Choroid plexus epithelial cell (primary cell): ENCODE data around the gene PSMA1.

Source experiments
- DNase-seq: peaks from one replicate; pipeline ENCODE4 v3.0.0-alpha.2; 2010; ENCODE audit warnings: low read depth
- H3K4me3 ChIP-seq: 2 replicates; pipeline ENCODE4 v1.5.1; 2011; ENCODE audit warnings: low read depth, mild to moderate bottlenecking, control low read depth, low read length, moderate library complexity
- TF ChIP-seq, protein P1 (sequence below): conservative IDR thresholded peaks from 2 replicates; pipeline ENCODE4 v1.5.1; 2011; ENCODE audit warnings: low read depth, mild to moderate bottlenecking, control low read depth, inconsistent platforms, low read length, moderate library complexity

Gene PSMA1

DNA sequence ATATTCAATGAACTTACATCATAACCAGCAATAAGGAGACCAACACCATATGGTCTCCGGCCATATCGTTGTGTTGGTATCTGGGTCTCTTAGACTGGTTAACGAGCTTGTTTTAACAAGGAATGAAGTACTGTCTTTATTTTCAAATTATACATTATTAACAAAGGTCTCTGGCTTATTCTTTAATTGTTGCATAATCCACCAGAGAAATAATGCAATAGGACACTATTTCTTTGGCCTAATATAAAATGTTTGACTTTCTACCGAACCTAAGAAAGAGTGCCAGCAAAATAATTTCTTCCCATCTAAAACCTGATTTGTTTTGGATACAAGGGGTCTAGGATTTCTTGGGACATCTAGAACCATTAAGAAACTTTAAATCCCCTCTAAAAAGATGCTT, 6.4 kb downstream of the PSMA1 start:
- no peak overlapping the region for H3K4me3 ChIP-seq
- TF ChIP-seq, protein P1, sequence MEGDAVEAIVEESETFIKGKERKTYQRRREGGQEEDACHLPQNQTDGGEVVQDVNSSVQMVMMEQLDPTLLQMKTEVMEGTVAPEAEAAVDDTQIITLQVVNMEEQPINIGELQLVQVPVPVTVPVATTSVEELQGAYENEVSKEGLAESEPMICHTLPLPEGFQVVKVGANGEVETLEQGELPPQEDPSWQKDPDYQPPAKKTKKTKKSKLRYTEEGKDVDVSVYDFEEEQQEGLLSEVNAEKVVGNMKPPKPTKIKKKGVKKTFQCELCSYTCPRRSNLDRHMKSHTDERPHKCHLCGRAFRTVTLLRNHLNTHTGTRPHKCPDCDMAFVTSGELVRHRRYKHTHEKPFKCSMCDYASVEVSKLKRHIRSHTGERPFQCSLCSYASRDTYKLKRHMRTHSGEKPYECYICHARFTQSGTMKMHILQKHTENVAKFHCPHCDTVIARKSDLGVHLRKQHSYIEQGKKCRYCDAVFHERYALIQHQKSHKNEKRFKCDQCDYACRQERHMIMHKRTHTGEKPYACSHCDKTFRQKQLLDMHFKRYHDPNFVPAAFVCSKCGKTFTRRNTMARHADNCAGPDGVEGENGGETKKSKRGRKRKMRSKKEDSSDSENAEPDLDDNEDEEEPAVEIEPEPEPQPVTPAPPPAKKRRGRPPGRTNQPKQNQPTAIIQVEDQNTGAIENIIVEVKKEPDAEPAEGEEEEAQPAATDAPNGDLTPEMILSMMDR = no peak
- no peak for DNase-seq

GRCh38 chr11:14506532-14506931, 13.7 kb downstream of the PSMA1 start:
- no peak overlapping the region for H3K4me3 ChIP-seq
- TF ChIP-seq, protein P1 = no peak
- peak; percentile 47 for DNase-seq

DNA sequence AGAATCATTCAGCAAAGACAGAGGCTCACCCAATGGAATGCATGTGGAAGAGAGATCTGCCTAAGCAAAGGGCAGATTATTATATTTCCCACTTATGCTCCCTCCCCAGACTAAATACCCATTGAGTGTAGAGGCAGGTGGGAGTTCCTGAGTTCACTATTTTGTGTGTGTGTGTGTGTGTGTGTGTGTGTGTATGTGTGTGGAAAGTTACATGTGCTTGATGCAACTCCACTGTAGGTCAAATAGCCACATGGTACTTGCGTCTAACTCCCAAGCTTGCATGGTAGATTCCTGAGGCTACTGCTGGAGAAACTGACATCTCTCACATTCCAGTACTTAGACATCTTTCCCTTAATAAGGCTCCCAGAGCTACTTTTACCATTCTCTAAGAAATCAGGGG, 17.2 kb downstream of the PSMA1 start:
- TF ChIP-seq, protein P1 = no peak
- no peak overlapping the region for H3K4me3 ChIP-seq
- peak; percentile 57 for DNase-seq

GRCh38 chr11:14502039-14502438, 18.1 kb downstream of the PSMA1 start:
- no peak for DNase-seq
- TF ChIP-seq, protein P1 = no peak
- H3K4me3 ChIP-seq = no peak overlapping the region

DNA sequence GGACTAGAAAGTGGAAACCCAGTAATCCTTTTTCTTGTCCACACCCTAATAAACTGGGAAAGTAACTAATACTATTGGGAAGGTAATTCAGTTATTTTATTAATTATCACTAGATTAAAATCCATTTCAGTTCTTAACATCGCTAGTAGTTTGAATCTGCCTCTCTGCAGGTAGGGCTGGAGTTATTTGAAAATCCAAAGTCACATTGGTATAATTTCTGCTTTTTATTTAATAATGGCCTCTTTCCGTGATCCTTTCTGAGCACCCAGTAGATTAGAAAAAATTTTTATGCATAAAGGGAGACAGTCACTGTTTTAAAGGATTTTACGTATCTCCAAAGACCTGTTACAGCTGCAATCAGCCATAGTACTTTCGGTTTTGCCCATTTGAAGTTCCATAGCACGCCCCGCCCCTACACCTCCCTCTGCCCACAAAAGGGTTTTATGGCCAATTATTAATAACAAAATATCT, 20.0 kb downstream of the PSMA1 start:
- TF ChIP-seq, protein P1 = no peak
- peak; percentile 80 for DNase-seq
- peak overlapping the region; percentile 90 for H3K4me3 ChIP-seq

DNA sequence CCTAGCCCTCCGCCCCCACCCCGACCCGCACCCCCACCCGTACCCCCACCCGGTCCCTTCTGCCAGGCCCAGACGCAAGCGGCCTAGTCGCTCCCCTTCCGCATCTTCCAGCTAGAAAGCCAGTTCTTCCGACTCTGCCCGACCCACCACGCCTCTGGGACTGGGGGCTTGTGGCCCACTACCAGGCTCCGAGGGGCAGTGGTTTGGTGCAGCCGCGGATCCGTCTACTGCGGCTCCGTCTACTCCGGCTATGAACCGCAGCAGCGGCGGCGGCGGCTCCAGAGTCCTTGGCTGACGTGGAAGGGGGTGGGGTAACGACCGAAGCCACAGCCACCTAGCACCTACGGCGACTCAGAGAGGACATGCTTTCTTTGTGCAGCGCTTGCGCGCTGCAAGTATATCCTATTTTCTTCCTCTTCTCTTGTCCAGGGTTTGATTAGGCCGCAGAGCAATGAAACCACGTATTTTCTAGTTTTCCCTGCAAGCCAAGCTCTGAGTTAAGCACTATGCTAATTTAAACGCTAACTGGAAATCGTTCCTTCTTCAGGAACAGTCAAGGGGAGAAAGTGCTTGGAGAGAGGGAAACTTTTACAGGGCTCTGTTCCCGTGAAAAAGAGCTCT, 20.5 kb downstream of the PSMA1 start, which contains the start of gene COPB1:
COPB1 (minus strand) TSS at position 252 of the 621 bp plus-strand sequence. CDS start 883 bp downstream, outside the sequence.
- H3K4me3 ChIP-seq = peak within 1 kb of the TSS; percentile 90
- peak; percentile 96 for DNase-seq
- TF ChIP-seq, protein P1 = no peak

DNA sequence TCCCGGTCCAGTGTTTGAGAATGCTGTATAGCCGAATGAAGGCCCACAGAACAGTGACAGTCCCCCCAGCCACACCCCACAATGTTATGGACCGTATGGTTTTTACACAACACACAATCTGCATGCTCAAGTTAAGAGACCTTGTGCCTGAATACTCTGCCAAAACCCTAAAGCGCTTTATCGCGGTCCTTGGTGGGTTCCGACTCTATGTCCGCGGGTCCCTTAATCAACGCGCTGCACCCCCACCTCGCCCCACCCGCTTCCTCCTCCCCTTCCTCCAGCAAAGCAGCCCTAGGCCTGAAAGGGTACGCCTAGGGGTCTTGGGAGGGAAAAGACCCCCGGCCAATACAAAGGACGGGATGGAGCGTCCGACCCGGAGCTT, 21.0 kb downstream of the PSMA1 start:
- TF ChIP-seq, protein P1 = no peak
- DNase-seq = peak; percentile 22
- peak overlapping the region; percentile 90 for H3K4me3 ChIP-seq
